Lung (tissue), 12 donors: ENCODE results near the gene UNC5B. TPM values are rescaled to one million over a fixed set of nuclear protein-coding genes. Genes with fewer than 3 reads are reported as not detected.

Experiments
- ATAC-seq: fragments of 200-7000 bp; cut with Tn5 transposase; one replicate; pipeline ENCODE4 v1.9.1; 2020; ENCODE audit warnings: moderate number of reproducible peaks; ENCODE audit not compliant: insufficient read depth, low FRiP score
- DNase-seq, 3 donors: peaks; one replicate each; pipeline ENCODE4 v3.0.0-alpha.2; 2013 to 2017
- H3K27ac ChIP-seq, 2 donors: one replicate each; pipeline ENCODE4 v1.5.1; 2013; ENCODE audit warnings: mild to moderate bottlenecking in 2 of 2, moderate library complexity in 2 of 2, control low read depth in 1 of 2, inconsistent platforms in 1 of 2, low read depth in 1 of 2, low read length in 1 of 2
- H3K27me3 ChIP-seq, 3 donors: one replicate each; pipeline ENCODE4 v1.5.1; 2013; ENCODE audit warnings: low read length in 2 of 3; ENCODE audit not compliant: control insufficient read depth in 3 of 3, insufficient read depth in 3 of 3
- H3K36me3 ChIP-seq, 4 donors: one replicate each; pipeline ENCODE4 v1.5.1; 2013; ENCODE audit warnings: low read length in 4 of 4, mild to moderate bottlenecking in 1 of 4, moderate library complexity in 1 of 4; ENCODE audit not compliant: control insufficient read depth in 4 of 4, insufficient read depth in 4 of 4
- H3K4me1 ChIP-seq, 5 donors: one replicate each; pipeline ENCODE4 v1.5.1; 2013; ENCODE audit warnings: low read length in 5 of 5, mild to moderate bottlenecking in 2 of 5, moderate library complexity in 1 of 5; ENCODE audit not compliant: control insufficient read depth in 5 of 5, insufficient read depth in 5 of 5
- H3K4me3 ChIP-seq: one replicate; pipeline ENCODE4 v1.5.1; 2013; ENCODE audit warnings: mild to moderate bottlenecking, control low read depth, moderate library complexity
- H3K9ac ChIP-seq, 2 donors: one replicate each; pipeline ENCODE4 v1.5.1; 2013; ENCODE audit warnings: low read length in 2 of 2, control low read depth in 1 of 2; ENCODE audit not compliant: insufficient read depth in 1 of 2
- H3K9me3 ChIP-seq, 4 donors: one replicate each; pipeline ENCODE4 v1.5.1; 2013; ENCODE audit warnings: low read length in 3 of 4, mild to moderate bottlenecking in 1 of 4, moderate library complexity in 1 of 4; ENCODE audit not compliant: control insufficient read depth in 4 of 4, insufficient read depth in 3 of 4
- CTCF ChIP-seq: IDR thresholded peaks from 2 replicates; pipeline ENCODE4 v1.5.1; 2012; ENCODE audit warnings: mild to moderate bottlenecking; ENCODE audit errors: control extremely low read depth, extremely low read depth
- WGBS, 2 donors: extraction: QIAGEN DNeasy Blood & Tissue Kit; methylation state at CpG; one replicate each; pipeline ENCODE4 v1.1.7; 2013; 5-methylcytosine and 5-hydroxymethylcytosine counted together
- polyA plus RNA-seq, 2 donors: library from polyadenylated mRNA; stranded (reverse); fragments of 200-250 nt; gene quantifications; one replicate each; pipeline ENCODE4 v1.2.1, GENCODE V29; 2013
- total RNA-seq, 2 donors: library from RNA; depleted of rRNA in 1 of 2; stranded (reverse); fragments of >200 nt in 1 of 2; gene quantifications; one replicate each; pipeline ENCODE4 v1.2.1, GENCODE V29; 2014 to 2021
- donor health status: control.
- donor health status: control.
- donor health status: Bipolar disorder and iron deficiency.
- donor health status: healthy.
- donor health status: DM: yes; HTN: yes; CAD: no.

UNC5B gene
- total and polyA plus RNA-seq, 4 donors = 4.4 to 23.8 (median 8.3) TPM

GRCh38 chr10:71351628-71352319 lies 139.4 kb downstream of the UNC5B start:
- no peak for TF ChIP-seq CTCF
- no peaks in the 10 kb centered on the region for H3K27me3 ChIP-seq
- H3K9me3 ChIP-seq = no peaks in the 10 kb centered on the region
- no peak overlapping the region for H3K4me3 ChIP-seq
- H3K27ac ChIP-seq = no peak overlapping the region
- peaks cover 0 to 3% (median 0%) of the 10 kb centered on the region in 5 donors for H3K4me1 ChIP-seq
- no peak for ATAC-seq
- WGBS, 2 donors = 82 to 84% methylated on average over 14 of the region's 14 CpGs
- H3K9ac ChIP-seq = no peak overlapping the region
- DNase-seq = no peak
- peaks cover 0 to 13% (median 6%) of the 10 kb centered on the region in 4 donors for H3K36me3 ChIP-seq

Other genes with a start within 250 kb of the UNC5B start
- gene SLC29A3, start 106.7 kb downstream of the UNC5B start, total RNA-seq = 1 to 10 TPM; 4.9 to 9.6 TPM
- 1 to 10 TPM; 5.1 to 5.7 TPM for gene SLC29A3, start 106.7 kb downstream of the UNC5B start, polyA plus RNA-seq
- gene CDH23, start 184.3 kb downstream of the UNC5B start, total RNA-seq = 10 to 100 TPM in 1 of 2 donors, 1 to 10 TPM in 1; 6.8 to 29.5 TPM
- gene CDH23, start 184.3 kb downstream of the UNC5B start, polyA plus RNA-seq = 1 to 10 TPM; 4.5 to 5.2 TPM